Measurements from ENCODE around the gene PRKD1.

- TF ChIP-seq SUZ12 (IDR thresholded peaks at IDR 0.05; ENCODE audit: extremely low read depth, insufficient read depth, insufficient read length) = no peak
- no peak for TF ChIP-seq ZNF274 (IDR thresholded peaks at IDR 0.05; ENCODE audit: low read depth, low read length)
Observed at GRCh38 chr14:29712601-29713000, 215.0 kb downstream of the PRKD1 start.
